ENCODE measurements around the gene PNKD.

The PNKD gene

GRCh38 chr2:218383892-218384519 is 113.7 kb downstream of the PNKD start:
- no peak for DNase-seq

- DNase-seq: no peak
Observed at GRCh38 chr2:218384975-218385374, 114.7 kb downstream of the PNKD start.

GRCh38 chr2:218386505-218387368 is 116.4 kb downstream of the PNKD start:
- DNase-seq: no peak

GRCh38 chr2:218387369-218388194 is 117.3 kb downstream of the PNKD start:
- DNase-seq: no peak

- no peak for DNase-seq
Observed at GRCh38 chr2:218389333-218390150, 119.2 kb downstream of the PNKD start.

GRCh38 chr2:218391202-218391601 is 120.9 kb downstream of the PNKD start:
- no peak for DNase-seq

GRCh38 chr2:218392459-218392858 is 122.1 kb downstream of the PNKD start:
- DNase-seq: no peak

- DNase-seq: no peak
Observed at GRCh38 chr2:218392891-218393462, 122.7 kb downstream of the PNKD start.

GRCh38 chr2:218393750-218394290 is 123.5 kb downstream of the PNKD start:
- no peak for DNase-seq

- DNase-seq: no peak
Observed at GRCh38 chr2:218394298-218395089, 124.2 kb downstream of the PNKD start.

- no peak for DNase-seq
Observed at GRCh38 chr2:218395090-218395444, 124.7 kb downstream of the PNKD start.

- no peak for DNase-seq
Observed at GRCh38 chr2:218395456-218395825, 125.1 kb downstream of the PNKD start.

- peak; percentile 96 to 97 for DNase-seq
Observed at GRCh38 chr2:218395826-218396687, 125.7 kb downstream of the PNKD start.
